Measurements from ENCODE around the gene PC. TPM values are rescaled to one million over a fixed set of nuclear protein-coding genes. Genes with fewer than 3 reads are reported as not detected.

PC gene
- polyA plus RNA-seq, 2 of the 4 experiments (the other 2 are of a cell fraction): 14.2 to 45.9 TPM

DNA sequence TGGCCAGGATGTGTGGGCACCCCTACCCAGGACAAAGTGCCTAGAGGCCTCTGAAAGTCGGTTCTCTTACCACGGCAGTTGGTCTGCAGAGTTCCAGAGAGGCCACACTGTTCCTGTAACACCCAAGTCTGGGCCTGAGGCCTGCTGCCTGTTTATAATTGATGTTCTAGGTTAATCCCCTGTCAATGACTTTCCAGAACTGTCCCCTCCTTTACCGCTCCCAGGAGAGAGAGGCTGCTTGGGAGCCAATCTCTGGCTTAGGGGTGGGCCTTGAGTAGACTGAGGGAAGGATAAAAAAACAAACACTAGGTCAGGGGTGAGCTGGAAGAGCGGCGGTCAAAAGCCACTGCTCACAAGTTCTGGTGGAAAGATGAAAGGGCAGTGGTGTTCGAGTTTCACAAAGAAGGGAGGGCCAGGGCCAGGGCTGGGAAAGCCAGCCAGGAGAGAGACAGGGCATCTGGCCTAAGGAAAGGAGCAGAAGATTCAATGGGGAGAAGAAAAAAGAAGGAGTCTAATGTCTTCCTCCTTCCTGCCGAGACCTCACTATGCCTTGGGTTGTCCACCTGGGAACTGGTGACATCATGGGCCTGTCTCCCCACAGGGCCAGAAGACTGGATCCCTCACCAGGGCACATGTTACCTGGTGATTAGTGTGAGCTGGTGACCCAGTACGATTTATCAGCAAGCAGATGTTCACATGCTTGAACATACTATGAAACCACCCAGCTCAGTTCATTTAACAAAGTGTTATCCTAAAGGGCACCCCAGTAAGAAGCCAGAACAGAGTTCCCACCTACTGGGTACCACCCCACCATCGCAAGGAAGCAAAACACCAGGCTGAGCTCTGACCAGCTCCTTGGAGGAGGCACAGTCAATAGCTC, 50.2 kb downstream of the PC start:
- TF ChIP-seq MAZ (IDR thresholded peaks at IDR 0.05; ENCODE audit: borderline replicate concordance, low read depth, low read length) (no peak), SMC3 (IDR thresholded peaks at IDR 0.05) (no peak), JUNB (IDR thresholded peaks at IDR 0.05) (no peak), EP300 (IDR thresholded peaks at IDR 0.05) (no peak)
- peak overlapping the region in 1 of 2 experiments; percentile 83; a peak in 2 of 6 replicates for H3K27ac ChIP-seq
- H3K4me3 ChIP-seq: no peak overlapping the region
- ChIA-PET CTCF (interaction anchor here (0.8 to 2.9 kb wide), 3 partner anchors 10 to 410 kb away, joined by 3 to 12 read pairs (median 3); no protein-coding TSS in a partner anchor), POLR2A (no interaction called here)
- no peak for DNase-seq (ENCODE audit: low read depth in 1 of 2, low spot score in 1 of 2)
- FAIRE-seq: no peak
- no peak for ATAC-seq
- WGBS (ENCODE audit: missing lambda C conversion rate): 94% methylated on average over 9 of the region's 9 CpGs
- H3K4me1 ChIP-seq: peaks cover 41% of the 10 kb centered on the region
- no peak overlapping the region for H3K4me2 ChIP-seq
- no peaks in the 10 kb centered on the region for H3K9me3 ChIP-seq

GRCh38 chr11:66906061-66906733, 52.0 kb downstream of the PC start:
- peak in 1 of 2 experiments; percentile 61 for DNase-seq (ENCODE audit: low read depth in 1 of 2, low spot score in 1 of 2)
- H3K4me1 ChIP-seq: peaks cover 55% of the 10 kb centered on the region
- ChIA-PET POLR2A (no interaction called here), CTCF (interaction anchor here (1.1 kb wide), 2 partner anchors 9 to 24 kb away, joined by 3 to 4 read pairs; no protein-coding TSS in a partner anchor)
- ATAC-seq: peak in 1 of 2 experiments; percentile 19; a peak in 3 of 6 replicates
- no peak for FAIRE-seq
- 52% methylated on average over 14 of the region's 14 CpGs for WGBS (ENCODE audit: missing lambda C conversion rate)
- H3K27ac ChIP-seq: peak overlapping the region; percentile 76 to 83
- H3K9me3 ChIP-seq: no peaks in the 10 kb centered on the region
- no peak overlapping the region for H3K4me3 ChIP-seq
- H3K4me2 ChIP-seq: peak overlapping the region; percentile 57
- no peak for TF ChIP-seq MAX (IDR thresholded peaks at IDR 0.05)
- no peak for TF ChIP-seq ZNF302 (CRISPR knock-in tag; IDR thresholded peaks at IDR 0.05)
- TF ChIP-seq HOXA7 (CRISPR knock-in tag; IDR thresholded peaks at IDR 0.05): no peak

- Histone ChIP-seq H3K4me1 (peaks cover 55% of the 10 kb centered on the region), H3K4me2 (peak overlapping the region; percentile 57), H3K9me3 (no peaks in the 10 kb centered on the region), H3K4me3 (no peak overlapping the region), H3K27ac (peak overlapping the region; percentile 76 to 83)
- no peak for DNase-seq (ENCODE audit: low read depth in 1 of 2, low spot score in 1 of 2)
- ATAC-seq: no peak
- WGBS (ENCODE audit: missing lambda C conversion rate): 89% methylated on average over 4 of the region's 4 CpGs
- no peak for TF ChIP-seq HES2 (IDR thresholded peaks at IDR 0.05)
- no peak for TF ChIP-seq RCOR1 (IDR thresholded peaks at IDR 0.05; ENCODE audit: low read depth, low read length)
- TF ChIP-seq EHF (CRISPR knock-in tag; IDR thresholded peaks at IDR 0.05): no peak
- no peak for TF ChIP-seq ZNF302 (CRISPR knock-in tag; IDR thresholded peaks at IDR 0.05)
- ChIA-PET POLR2A (no interaction called here), CTCF (interaction anchor here (0.6 to 1.1 kb wide), 3 partner anchors 9 to 148 kb away, joined by 3 to 4 read pairs (median 4); no protein-coding TSS in a partner anchor)
- no peak for FAIRE-seq
Observed at GRCh38 chr11:66905631-66906030, 52.6 kb downstream of the PC start.

DNA sequence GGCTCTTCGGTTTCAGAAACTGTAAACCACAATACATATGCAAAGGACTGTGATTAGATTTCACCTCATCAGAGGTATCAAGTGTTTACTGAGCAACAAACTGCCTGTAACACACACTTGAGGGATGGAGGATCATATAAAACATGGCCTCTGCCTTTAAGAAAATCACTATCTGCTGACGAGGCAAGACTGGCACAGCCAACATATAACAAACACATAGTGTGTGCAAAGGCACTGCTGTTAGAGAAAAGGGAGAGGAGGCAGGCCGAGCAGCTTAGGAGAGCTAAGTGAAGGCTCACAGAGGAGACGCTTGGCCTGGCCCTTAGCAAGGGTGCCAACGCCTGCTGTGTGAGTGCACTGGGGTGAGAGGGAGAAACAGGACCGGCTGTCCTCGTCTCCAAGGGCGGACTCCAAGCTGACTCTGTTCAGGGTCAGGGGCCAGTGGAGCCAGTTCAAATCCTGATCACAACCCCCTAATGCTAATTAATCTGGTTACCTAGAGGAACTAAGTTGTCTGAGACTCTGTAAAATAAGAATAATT, 53.1 kb downstream of the PC start:
- peak overlapping the region; percentile 44 for H3K4me2 ChIP-seq
- peaks cover 55% of the 10 kb centered on the region for H3K4me1 ChIP-seq
- H3K4me3 ChIP-seq: no peak overlapping the region

GRCh38 chr11:66904561-66904960, 53.6 kb downstream of the PC start:
- no peak for FAIRE-seq
- H3K4me2 ChIP-seq: peak overlapping the region; percentile 44

More for the DNA sequence above, 53.1 kb downstream of the PC start:
- peak; percentile 96 for TF ChIP-seq MAFK (IDR thresholded peaks at IDR 0.05; ENCODE audit: partially characterized antibody)
- no peak for TF ChIP-seq JUNB (IDR thresholded peaks at IDR 0.05)
- Histone ChIP-seq H3K9me3 (no peaks in the 10 kb centered on the region), H3K27ac (peak overlapping the region; percentile 76 to 83)
- FAIRE-seq (no peak), DNase-seq (ENCODE audit: low read depth in 1 of 2, low spot score in 1 of 2) (no peak), ATAC-seq (peak in 1 of 2 experiments; percentile 9; a peak in 3 of 6 replicates)
- 80% methylated on average over 8 of the region's 8 CpGs for WGBS (ENCODE audit: missing lambda C conversion rate)
- ChIA-PET POLR2A (no interaction called here), CTCF (interaction anchor here (0.6 to 1.7 kb wide), 4 partner anchors 10 to 149 kb away, joined by 3 to 5 read pairs (median 4); no protein-coding TSS in a partner anchor)

More at GRCh38 chr11:66904561-66904960, 53.6 kb downstream of the PC start:
- ChIA-PET CTCF (interaction anchor here (1.1 to 1.7 kb wide), 2 partner anchors 11 to 49 kb away, joined by 3 to 5 read pairs; no protein-coding TSS in a partner anchor), POLR2A (interaction anchor here (0.6 kb wide), 1 partner anchor 59 kb away, joined by 3 read pairs; no protein-coding TSS in a partner anchor)
- TF ChIP-seq SREBF2 (IDR thresholded peaks at IDR 0.05) (no peak), HEYL (CRISPR knock-in tag; IDR thresholded peaks at IDR 0.05) (no peak), CBX2 (IDR thresholded peaks at IDR 0.05; ENCODE audit: borderline replicate concordance, low read depth) (no peak)
- TF ChIP-seq, protein P1, sequence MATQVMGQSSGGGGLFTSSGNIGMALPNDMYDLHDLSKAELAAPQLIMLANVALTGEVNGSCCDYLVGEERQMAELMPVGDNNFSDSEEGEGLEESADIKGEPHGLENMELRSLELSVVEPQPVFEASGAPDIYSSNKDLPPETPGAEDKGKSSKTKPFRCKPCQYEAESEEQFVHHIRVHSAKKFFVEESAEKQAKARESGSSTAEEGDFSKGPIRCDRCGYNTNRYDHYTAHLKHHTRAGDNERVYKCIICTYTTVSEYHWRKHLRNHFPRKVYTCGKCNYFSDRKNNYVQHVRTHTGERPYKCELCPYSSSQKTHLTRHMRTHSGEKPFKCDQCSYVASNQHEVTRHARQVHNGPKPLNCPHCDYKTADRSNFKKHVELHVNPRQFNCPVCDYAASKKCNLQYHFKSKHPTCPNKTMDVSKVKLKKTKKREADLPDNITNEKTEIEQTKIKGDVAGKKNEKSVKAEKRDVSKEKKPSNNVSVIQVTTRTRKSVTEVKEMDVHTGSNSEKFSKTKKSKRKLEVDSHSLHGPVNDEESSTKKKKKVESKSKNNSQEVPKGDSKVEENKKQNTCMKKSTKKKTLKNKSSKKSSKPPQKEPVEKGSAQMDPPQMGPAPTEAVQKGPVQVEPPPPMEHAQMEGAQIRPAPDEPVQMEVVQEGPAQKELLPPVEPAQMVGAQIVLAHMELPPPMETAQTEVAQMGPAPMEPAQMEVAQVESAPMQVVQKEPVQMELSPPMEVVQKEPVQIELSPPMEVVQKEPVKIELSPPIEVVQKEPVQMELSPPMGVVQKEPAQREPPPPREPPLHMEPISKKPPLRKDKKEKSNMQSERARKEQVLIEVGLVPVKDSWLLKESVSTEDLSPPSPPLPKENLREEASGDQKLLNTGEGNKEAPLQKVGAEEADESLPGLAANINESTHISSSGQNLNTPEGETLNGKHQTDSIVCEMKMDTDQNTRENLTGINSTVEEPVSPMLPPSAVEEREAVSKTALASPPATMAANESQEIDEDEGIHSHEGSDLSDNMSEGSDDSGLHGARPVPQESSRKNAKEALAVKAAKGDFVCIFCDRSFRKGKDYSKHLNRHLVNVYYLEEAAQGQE (IDR thresholded peaks at IDR 0.05): no peak
- no peak overlapping the region for H3K4me3 ChIP-seq
- peaks cover 55% of the 10 kb centered on the region for H3K4me1 ChIP-seq
- WGBS (ENCODE audit: missing lambda C conversion rate): 73% methylated on average over 6 of the region's 6 CpGs
- DNase-seq (ENCODE audit: low read depth in 1 of 2, low spot score in 1 of 2): no peak
- H3K9me3 ChIP-seq: no peaks in the 10 kb centered on the region
- ATAC-seq: peak in 1 of 2 experiments; percentile 4; a peak in 1 of 6 replicates
- peak overlapping the region; percentile 76 to 83 for H3K27ac ChIP-seq
